ENCODE results near the gene CHMP2A. TPM values are rescaled to one million over a fixed set of nuclear protein-coding genes. Genes with fewer than 3 reads are reported as not detected.
"Not testable (repeated sequence)": the region's sequence is repeated elsewhere in the genome, so short reads cannot be mapped to it uniquely, and the experiment has no call there.

Gene CHMP2A
- total and polyA plus RNA-seq, 10 donors, result 79.9 to 124 (median 108) TPM

- H3K4me1 ChIP-seq, result peaks cover 9 to 36% (median 29%) of the 10 kb centered on the region in 6 donors
- no peak within 1 kb of the TSS for H3K4me3 ChIP-seq
- TF ChIP-seq POLR2AphosphoS5 (IDR thresholded peaks at IDR 0.05), result peak in 2 of 3 donors; percentile 20 to 65
- TF ChIP-seq CTCF (IDR thresholded peaks at IDR 0.05 in 8 of 11, conservative IDR thresholded peaks at IDR 0.05 in 3 of 11), result no peak
- H3K36me3 ChIP-seq, result peaks cover 0 to 24% (median 9%) of the 10 kb centered on the region in 6 donors
- no peaks in the 10 kb centered on the region for H3K27me3 ChIP-seq (replicated peaks in 1 of 7)
- no peak within 1 kb of the TSS for H3K27ac ChIP-seq
- peaks cover 0 to 23% (median 15%) of the 10 kb centered on the region in 8 donors for H3K9me3 ChIP-seq
- no peak for DNase-seq
- whole genome bisulfite sequencing, 5 donors, result 85 to 92% (median 91%) methylated on average over 14 to 25 of the region's 25 CpGs
- intact Hi-C loops (cut with DNase I; ENCODE audit: low total_unique reads), result no loop called here
Measured at GRCh38 chr19:58511353-58512208, 43.3 kb downstream of the CHMP2A start, which contains the start of gene SLC27A5. Gene SLC27A5 (minus strand): TSS chr19:58511992. CDS start chr19:58511955, 37 bp downstream.

GRCh38 chr19:58510084-58510862 lies 44.6 kb downstream of the CHMP2A start:
- Histone ChIP-seq H3K4me1 (peaks cover 9 to 23% (median 19%) of the 10 kb centered on the region in 6 donors), H3K9me3 (peaks cover 0 to 31% (median 16%) of the 10 kb centered on the region in 8 donors), H3K36me3 (peaks cover 0 to 11% (median 0%) of the 10 kb centered on the region in 6 donors), H3K27me3 (replicated peaks in 1 of 7) (no peaks in the 10 kb centered on the region), H3K27ac (no peak overlapping the region), H3K4me3 (no peak overlapping the region)
- intact Hi-C loops (cut with DNase I; ENCODE audit: low total_unique reads), result no loop called here
- WGBS, 5 donors, result 78 to 85% (median 83%) methylated on average over 8 of the region's 8 CpGs
- no peak for DNase-seq
- TF ChIP-seq POLR2AphosphoS5 (IDR thresholded peaks at IDR 0.05) (peak in 1 of 3 donors; percentile 6), CTCF (IDR thresholded peaks at IDR 0.05 in 8 of 11, conservative IDR thresholded peaks at IDR 0.05 in 3 of 11) (no peak), POLR2A (IDR thresholded peaks at IDR 0.05) (no peak)

- intact Hi-C loops (cut with DNase I; ENCODE audit: low total_unique reads), result no loop called here
- Histone ChIP-seq H3K36me3 (peaks cover 0 to 5% (median 0%) of the 10 kb centered on the region in 6 donors), H3K27me3 (replicated peaks in 1 of 7) (no peaks in the 10 kb centered on the region), H3K4me3 (no peak overlapping the region), H3K4me1 (peaks cover 9 to 17% (median 15%) of the 10 kb centered on the region in 6 donors), H3K27ac (no peak overlapping the region), H3K9me3 (peaks cover 0 to 31% (median 16%) of the 10 kb centered on the region in 8 donors)
- 80 to 93% (median 87%) methylated on average over 11 of the region's 11 CpGs for WGBS, 5 donors
- TF ChIP-seq POLR2AphosphoS5 (IDR thresholded peaks at IDR 0.05) (peak in 1 of 3 donors; percentile 12), POLR2A (IDR thresholded peaks at IDR 0.05) (no peak)
- DNase-seq, result no peak
Measured at GRCh38 chr19:58509731-58510083, 45.2 kb downstream of the CHMP2A start.

- H3K27me3 ChIP-seq (replicated peaks in 1 of 7); H3K4me3 ChIP-seq; H3K27ac ChIP-seq; H3K36me3 ChIP-seq; intact Hi-C loops (cut with DNase I; ENCODE audit: low total_unique reads); DNase-seq; H3K4me1 ChIP-seq: not testable (repeated sequence)
- H3K9me3 ChIP-seq, result peaks cover 0 to 31% (median 16%) of the 10 kb centered on the region in 8 donors
- WGBS, 5 donors, result 78 to 84% (median 80%) methylated on average over 7 to 8 of the region's 8 CpGs
Measured at GRCh38 chr19:58507602-58508223, 47.2 kb downstream of the CHMP2A start.

Small RNA genes within 50 kb of the gene (microRNA-seq; reads per million reads assigned to microRNA genes)
- gene MIR6807, result 0 to 0.70 (median 0.36) reads per million in 3 donors

Small RNA genes within 50 kb of the gene (small RNA-seq; reads per million reads assigned to genes)
- gene MIR6807, result 0 reads per million in 4 donors
- 0 reads per million in 4 donors for gene RN7SL525P

Other genes starting within 250 kb of the CHMP2A start
- 10 to 100 TPM; 35.0 to 62.5 (median 44.7) TPM for gene ERVK3-1, start 249.7 kb downstream of the CHMP2A start, total RNA-seq
- gene ERVK3-1, start 249.7 kb downstream of the CHMP2A start, polyA plus RNA-seq, result 10 to 100 TPM; 34.0 to 48.8 (median 39.1) TPM
- 1 to 10 TPM; 2.7 to 3.9 (median 3.0) TPM for gene ZSCAN22, start 228.1 kb downstream of the CHMP2A start, total RNA-seq
- gene ZSCAN22, start 228.1 kb downstream of the CHMP2A start, polyA plus RNA-seq, result under 1 TPM; 0.48 to 0.86 (median 0.55) TPM
- gene A1BG, start 201.6 kb downstream of the CHMP2A start, total RNA-seq, result 10 to 100 TPM; 10.8 to 49.9 (median 14.2) TPM
- 10 to 100 TPM; 39.4 to 76.5 (median 73.8) TPM for gene A1BG, start 201.6 kb downstream of the CHMP2A start, polyA plus RNA-seq
- gene ZNF497, start 192.4 kb downstream of the CHMP2A start, total RNA-seq, result 1 to 10 TPM in 5 of 7 donors, under 1 TPM in 2; 0.44 to 3.0 (median 1.3) TPM
- under 1 TPM; 0.59 to 0.74 (median 0.61) TPM for gene ZNF497, start 192.4 kb downstream of the CHMP2A start, polyA plus RNA-seq
- gene ZNF837, start 174.1 kb downstream of the CHMP2A start, total RNA-seq, result 1 to 10 TPM; 2.2 to 6.1 (median 3.2) TPM
- 1 to 10 TPM; 3.2 to 4.4 (median 3.2) TPM for gene ZNF837, start 174.1 kb downstream of the CHMP2A start, polyA plus RNA-seq
- gene RPS5, start 167.8 kb downstream of the CHMP2A start, total RNA-seq, result 1,000 to 10,000 TPM in 4 of 7 donors, 100 to 1,000 TPM in 3; 712 to 1,400 (median 1,083) TPM
- 1,000 to 10,000 TPM; 1,850 to 2,466 (median 2,373) TPM for gene RPS5, start 167.8 kb downstream of the CHMP2A start, polyA plus RNA-seq
- gene RNF225, start 159.4 kb downstream of the CHMP2A start, total RNA-seq, result not detected
- not detected for gene RNF225, start 159.4 kb downstream of the CHMP2A start, polyA plus RNA-seq
- gene ZNF584, start 146.5 kb downstream of the CHMP2A start, total RNA-seq, result 10 to 100 TPM in 3 of 7 donors, 1 to 10 TPM in 4; 6.7 to 11.2 (median 9.4) TPM
- 1 to 10 TPM; 2.3 to 3.4 (median 2.5) TPM for gene ZNF584, start 146.5 kb downstream of the CHMP2A start, polyA plus RNA-seq
- 10 to 100 TPM in 2 of 7 donors, 1 to 10 TPM in 5; 4.2 to 10.9 (median 6.6) TPM for gene ZNF132, start 115.0 kb downstream of the CHMP2A start, total RNA-seq
- gene ZNF132, start 115.0 kb downstream of the CHMP2A start, polyA plus RNA-seq, result 1 to 10 TPM in 2 of 3 donors, under 1 TPM in 1; 0.96 to 1.1 (median 1.0) TPM
- 10 to 100 TPM in 2 of 7 donors, 1 to 10 TPM in 5; 7.3 to 12.5 (median 8.3) TPM for gene ZNF324B, start 103.5 kb downstream of the CHMP2A start, total RNA-seq
- gene ZNF324B, start 103.5 kb downstream of the CHMP2A start, polyA plus RNA-seq, result 1 to 10 TPM in 2 of 3 donors, under 1 TPM in 1; 0.98 to 3.3 (median 1.5) TPM
- 10 to 100 TPM; 11.0 to 19.8 (median 14.2) TPM for gene ZNF324, start 88.0 kb downstream of the CHMP2A start, total RNA-seq
- gene ZNF324, start 88.0 kb downstream of the CHMP2A start, polyA plus RNA-seq, result 1 to 10 TPM; 1.5 to 4.6 (median 2.1) TPM
- gene ZNF446, start 78.8 kb downstream of the CHMP2A start, total RNA-seq, result 10 to 100 TPM in 6 of 7 donors, 1 to 10 TPM in 1; 9.8 to 18.8 (median 11.3) TPM
- 10 to 100 TPM in 2 of 3 donors, 1 to 10 TPM in 1; 7.1 to 13.2 (median 12.6) TPM for gene ZNF446, start 78.8 kb downstream of the CHMP2A start, polyA plus RNA-seq
- 10 to 100 TPM in 1 of 7 donors, 1 to 10 TPM in 6; 6.0 to 12.3 (median 7.2) TPM for gene SLC27A5, start 43.1 kb downstream of the CHMP2A start, total RNA-seq
- 10 to 100 TPM; 14.0 to 26.8 (median 14.9) TPM for gene SLC27A5, start 43.1 kb downstream of the CHMP2A start, polyA plus RNA-seq
- gene ZBTB45, start 35.3 kb downstream of the CHMP2A start, total RNA-seq, result 10 to 100 TPM; 11.1 to 16.0 (median 13.0) TPM
- 1 to 10 TPM; 4.0 to 8.8 (median 4.4) TPM for gene ZBTB45, start 35.3 kb downstream of the CHMP2A start, polyA plus RNA-seq
- gene TRIM28, start 11.0 kb downstream of the CHMP2A start, total RNA-seq, result 100 to 1,000 TPM; 216 to 294 (median 232) TPM
- 100 to 1,000 TPM; 181 to 233 (median 183) TPM for gene TRIM28, start 11.0 kb downstream of the CHMP2A start, polyA plus RNA-seq
- 10 to 100 TPM; 19.1 to 66.9 (median 44.0) TPM for gene UBE2M, start 3.5 kb upstream of the CHMP2A start, total RNA-seq
- 10 to 100 TPM; 33.2 to 47.3 (median 36.9) TPM for gene UBE2M, start 3.5 kb upstream of the CHMP2A start, polyA plus RNA-seq
- gene MZF1, start 18.2 kb upstream of the CHMP2A start, total RNA-seq, result 10 to 100 TPM; 27.7 to 41.6 (median 35.7) TPM
- 10 to 100 TPM; 13.2 to 23.0 (median 20.6) TPM for gene MZF1, start 18.2 kb upstream of the CHMP2A start, polyA plus RNA-seq